Measurements from ENCODE around the gene ADARB2. TPM values are rescaled to one million over a fixed set of nuclear protein-coding genes. Genes with fewer than 3 reads are reported as not detected.

The ADARB2 gene
- total and polyA plus RNA-seq, 7 donors: 0.05 to 0.39 (median 0.15) TPM; not detected in 2

- DNase-seq: no peak
- no peak for ATAC-seq
- no peak overlapping the region for H3K27ac ChIP-seq
- no peak overlapping the region for H3K4me3 ChIP-seq
- no peaks in the 10 kb centered on the region for H3K4me1 ChIP-seq
- WGBS, 3 donors: 59 to 66% (median 62%) methylated on average over 8 of the region's 8 CpGs
- TF ChIP-seq CTCF (IDR thresholded peaks at IDR 0.05): no peak
- no peaks in the 10 kb centered on the region for H3K27me3 ChIP-seq (ENCODE audit: insufficient read depth in 3 of 3, low read length in 2 of 3)
- no peaks in the 10 kb centered on the region for H3K36me3 ChIP-seq (ENCODE audit: insufficient read depth in 1 of 2, low read depth in 1 of 2)
- intact Hi-C loops (cut with DNase I): no loop called here
- no peaks in the 10 kb centered on the region for H3K9me3 ChIP-seq
Observed at GRCh38 chr10:1514681-1515080, 222.6 kb downstream of the ADARB2 start.

GRCh38 chr10:1513221-1513620 is 224.1 kb downstream of the ADARB2 start:
- WGBS, 3 donors: 87 to 93% (median 89%) methylated on average over 14 of the region's 14 CpGs
- intact Hi-C loops (cut with DNase I): no loop called here
- no peaks in the 10 kb centered on the region for H3K27me3 ChIP-seq (ENCODE audit: insufficient read depth in 3 of 3, low read length in 2 of 3)
- no peak overlapping the region for H3K27ac ChIP-seq
- DNase-seq (no peak), ATAC-seq (no peak)
- no peaks in the 10 kb centered on the region for H3K9me3 ChIP-seq
- no peak overlapping the region for H3K4me3 ChIP-seq
- H3K4me1 ChIP-seq: no peaks in the 10 kb centered on the region
- TF ChIP-seq CTCF (IDR thresholded peaks at IDR 0.05): no peak
- H3K36me3 ChIP-seq (ENCODE audit: insufficient read depth in 1 of 2, low read depth in 1 of 2): no peaks in the 10 kb centered on the region

- intact Hi-C loops (cut with DNase I): no loop called here
- Histone ChIP-seq H3K36me3 (ENCODE audit: insufficient read depth in 1 of 2, low read depth in 1 of 2) (no peaks in the 10 kb centered on the region), H3K27me3 (ENCODE audit: insufficient read depth in 3 of 3, low read length in 2 of 3) (no peaks in the 10 kb centered on the region), H3K9me3 (no peaks in the 10 kb centered on the region), H3K4me3 (no peak overlapping the region), H3K27ac (no peak overlapping the region), H3K4me1 (no peaks in the 10 kb centered on the region)
- DNase-seq (no peak), ATAC-seq (no peak)
- 45 to 58% (median 46%) methylated on average over 15 of the region's 15 CpGs for WGBS, 3 donors
- no peak for TF ChIP-seq CTCF (IDR thresholded peaks at IDR 0.05)
Observed at GRCh38 chr10:1509011-1509530, 228.3 kb downstream of the ADARB2 start.

GRCh38 chr10:1508096-1508495 is 229.2 kb downstream of the ADARB2 start:
- Histone ChIP-seq H3K27me3 (ENCODE audit: insufficient read depth in 3 of 3, low read length in 2 of 3) (no peaks in the 10 kb centered on the region), H3K4me3 (no peak overlapping the region), H3K4me1 (no peaks in the 10 kb centered on the region), H3K36me3 (ENCODE audit: insufficient read depth in 1 of 2, low read depth in 1 of 2) (no peaks in the 10 kb centered on the region), H3K9me3 (no peaks in the 10 kb centered on the region), H3K27ac (no peak overlapping the region)
- no peak for ATAC-seq
- DNase-seq: no peak
- intact Hi-C loops (cut with DNase I): no loop called here
- 84 to 85% (median 84%) methylated on average over 16 of the region's 16 CpGs for WGBS, 3 donors
- no peak for TF ChIP-seq CTCF (IDR thresholded peaks at IDR 0.05)

- H3K27ac ChIP-seq: no peak overlapping the region
- H3K4me3 ChIP-seq: no peak overlapping the region
- intact Hi-C loops (cut with DNase I): no loop called here
- WGBS, 3 donors: 71 to 74% (median 73%) methylated on average over 15 of the region's 15 CpGs
- TF ChIP-seq CTCF (IDR thresholded peaks at IDR 0.05): no peak
- ATAC-seq (no peak), DNase-seq (no peak)
- no peaks in the 10 kb centered on the region for H3K36me3 ChIP-seq (ENCODE audit: insufficient read depth in 1 of 2, low read depth in 1 of 2)
- H3K4me1 ChIP-seq: no peaks in the 10 kb centered on the region
- H3K27me3 ChIP-seq (ENCODE audit: insufficient read depth in 3 of 3, low read length in 2 of 3): no peaks in the 10 kb centered on the region
- H3K9me3 ChIP-seq: no peaks in the 10 kb centered on the region
Observed at GRCh38 chr10:1507436-1507835, 229.9 kb downstream of the ADARB2 start.
